Measurements from ENCODE around the gene CHST15.
"Not testable (repeated sequence)": the region's sequence is repeated elsewhere in the genome, so short reads cannot be mapped to it uniquely, and the experiment has no call there.

The CHST15 gene

DNA sequence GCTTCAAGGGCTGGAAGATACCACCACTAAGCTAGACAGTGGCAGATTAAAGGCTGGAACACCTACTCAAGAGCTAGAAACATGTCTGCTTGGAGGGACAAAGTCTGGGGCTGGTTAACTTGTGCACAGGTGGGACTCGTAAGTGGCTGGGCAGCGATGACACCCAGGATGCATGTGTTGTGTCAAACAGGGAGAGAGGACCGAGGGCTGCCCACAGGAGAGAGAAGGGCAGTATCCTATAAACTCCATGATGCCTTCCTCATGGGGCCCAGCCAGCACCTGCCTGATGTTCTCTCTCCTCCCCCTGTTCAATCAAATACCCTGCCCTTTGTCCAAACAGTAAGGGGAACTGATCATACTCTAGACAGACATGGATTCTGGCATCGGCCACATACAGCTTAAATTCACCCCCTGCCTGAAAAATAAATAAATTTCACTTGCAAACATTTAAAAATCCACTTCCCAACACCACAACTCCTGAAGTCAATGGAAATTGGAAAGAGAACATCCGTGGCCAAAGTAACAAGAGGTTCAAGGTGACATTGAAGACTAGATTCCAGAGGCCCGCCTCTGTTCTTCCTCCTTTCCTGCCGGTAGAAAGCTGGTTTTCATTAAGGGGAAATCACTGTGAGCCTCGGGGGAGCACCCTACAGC lies 50.6 kb downstream of the CHST15 start:
- no peak for DNase-seq

DNA sequence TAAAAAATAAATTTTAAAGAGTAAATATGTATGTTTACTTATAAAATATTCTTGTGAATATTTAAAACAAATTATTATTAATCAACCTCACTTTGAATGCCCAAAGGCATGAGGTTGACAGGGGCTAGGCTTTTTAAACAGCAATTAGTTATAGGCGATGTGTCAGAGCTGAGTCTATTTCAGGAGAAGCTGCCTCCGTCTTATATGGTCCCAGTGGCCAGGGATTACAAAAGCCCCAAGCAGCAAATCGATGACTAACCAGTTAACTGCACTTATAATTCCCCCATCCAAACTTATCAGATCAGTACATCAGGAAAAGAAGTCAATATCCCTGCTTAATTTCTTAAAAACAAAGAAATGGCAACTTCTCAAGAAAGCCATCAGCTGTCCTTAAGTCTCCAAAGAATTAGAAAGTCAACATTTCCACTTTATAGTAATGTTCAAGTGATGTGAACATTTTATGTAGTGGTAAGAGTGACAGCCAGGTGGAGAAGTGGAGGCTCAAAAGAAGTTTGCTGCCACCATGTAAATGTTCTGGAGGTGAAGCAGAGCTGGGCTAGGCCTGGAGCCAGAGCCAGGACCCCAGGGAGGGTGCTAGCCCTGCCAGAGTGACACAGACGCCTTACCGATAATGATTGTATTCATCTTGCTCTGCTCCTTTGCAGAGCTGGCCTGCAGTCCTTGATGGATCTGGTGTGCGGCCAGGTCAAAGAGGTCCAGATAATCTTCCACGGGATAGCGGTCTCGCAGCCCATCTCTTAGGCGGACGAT lies 51.5 kb downstream of the CHST15 start:
- peak; percentile 27 for DNase-seq

DNA sequence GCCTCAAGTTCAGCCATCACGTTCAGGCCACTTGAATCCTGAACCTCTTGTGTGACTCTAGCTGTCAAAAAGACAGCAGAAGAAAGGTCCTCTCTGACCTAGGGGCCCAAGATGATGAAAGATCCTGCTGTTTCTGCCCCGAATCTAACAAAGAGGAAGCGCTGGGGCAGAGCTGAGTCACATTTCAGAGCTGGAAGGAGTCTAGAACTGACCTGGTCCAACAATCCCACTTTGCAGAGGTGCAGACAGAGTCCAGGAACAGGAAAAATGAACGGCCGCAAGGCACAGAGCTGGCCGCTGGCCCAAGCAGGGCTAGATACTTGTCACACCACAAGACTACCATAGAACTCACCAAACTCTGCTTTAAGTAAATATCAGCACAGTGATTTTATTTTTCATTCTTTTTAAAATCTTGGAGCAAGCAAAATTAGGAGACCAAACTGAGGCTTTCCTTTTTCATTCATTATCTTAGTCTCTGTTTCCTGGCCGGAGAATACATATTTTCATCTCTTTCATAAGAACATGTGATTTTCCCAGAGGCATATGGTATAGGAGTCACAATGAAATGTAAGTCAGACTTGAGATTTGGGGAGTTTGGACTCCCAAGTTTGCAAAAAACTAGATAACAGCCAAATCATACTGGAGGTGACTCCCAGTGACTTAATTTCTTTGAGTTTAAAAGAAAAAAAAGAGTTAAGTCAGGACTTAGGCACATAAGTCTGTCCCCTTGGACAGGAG lies 52.8 kb downstream of the CHST15 start:
- no peak for DNase-seq

DNA sequence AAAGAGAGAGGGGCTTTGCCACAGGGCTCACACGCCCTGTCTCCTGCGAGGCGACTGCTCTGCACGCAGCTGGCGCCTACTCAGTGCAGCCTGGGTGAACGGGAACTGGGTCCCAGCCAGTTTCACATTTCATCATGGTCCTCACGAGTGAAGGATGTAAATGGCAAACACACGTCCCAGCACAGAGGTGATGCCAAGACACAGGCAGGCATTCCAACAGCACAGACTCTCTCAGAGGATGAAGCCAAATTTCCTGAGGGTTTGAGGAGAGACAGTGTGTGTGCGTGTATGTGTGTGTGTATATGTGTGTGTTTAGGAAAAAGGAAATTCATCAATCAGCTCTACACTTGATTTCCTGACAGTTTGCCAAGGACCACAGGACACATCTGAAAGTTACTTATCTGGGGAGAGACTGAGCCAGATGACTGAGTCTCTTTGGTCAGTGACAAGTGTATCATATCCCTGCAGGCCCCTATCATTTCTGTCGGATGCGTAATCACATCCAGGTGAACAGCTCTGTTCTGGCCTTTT lies 53.9 kb downstream of the CHST15 start:
- no peak for DNase-seq

DNA sequence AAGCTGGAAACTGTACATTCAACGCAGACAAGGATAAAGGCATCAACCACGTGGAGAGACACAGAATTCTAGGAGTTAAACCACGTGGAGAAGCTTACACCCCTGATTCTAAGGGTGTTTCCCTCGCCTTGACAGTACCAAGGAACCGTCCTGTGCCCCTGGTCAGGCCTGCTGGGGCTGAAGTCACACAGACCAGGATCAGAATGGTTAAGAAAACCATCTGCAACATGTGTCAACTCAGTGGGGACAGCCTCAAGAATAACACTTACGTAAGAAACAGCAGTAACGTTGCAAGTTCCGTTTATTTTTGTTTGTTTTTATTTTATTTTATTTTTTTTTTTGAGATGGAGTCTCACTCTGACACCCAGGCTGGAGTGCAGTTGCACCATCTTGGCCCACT lies 55.6 kb downstream of the CHST15 start:
- DNase-seq, result no peak

DNA sequence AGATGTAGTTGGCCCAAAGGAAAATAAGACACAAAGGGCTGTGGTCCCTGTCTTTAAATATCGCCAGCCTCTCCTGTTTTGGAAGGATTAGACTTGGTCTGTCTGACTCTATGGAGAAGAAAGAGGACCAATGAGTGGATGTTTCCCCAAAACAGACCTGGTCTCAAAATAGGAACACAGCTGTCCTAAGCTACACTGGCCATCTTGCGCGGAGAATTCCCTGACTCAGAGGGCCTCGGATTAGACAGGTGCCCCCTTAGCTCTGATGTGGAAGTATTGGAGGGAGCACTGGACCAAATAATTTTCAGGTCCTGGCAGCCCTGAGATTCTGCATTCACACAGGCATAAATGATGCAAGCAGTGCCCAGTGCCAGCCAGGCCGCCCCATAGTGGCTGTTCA lies 56.1 kb downstream of the CHST15 start:
- DNase-seq, result no peak

DNA sequence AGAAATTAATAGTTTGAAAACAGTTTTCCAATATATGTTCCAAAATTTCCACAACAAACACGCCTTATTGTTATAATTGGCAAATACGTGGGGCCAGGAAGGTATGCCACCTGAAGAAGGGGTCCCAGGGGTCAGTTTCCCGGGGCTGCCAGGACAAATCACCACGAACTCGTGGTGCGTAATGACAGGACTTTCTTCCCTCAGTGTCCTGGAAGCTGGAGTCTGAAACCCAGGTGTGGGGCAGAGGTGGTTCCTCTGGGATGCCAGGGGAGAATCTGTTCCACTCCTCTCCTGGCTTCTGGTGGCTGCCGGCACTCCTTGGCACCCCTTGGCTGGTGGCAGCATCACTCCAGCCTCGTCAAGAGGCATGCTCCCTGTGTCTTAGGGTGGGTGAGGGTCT lies 56.7 kb downstream of the CHST15 start:
- DNase-seq, result no peak

DNA sequence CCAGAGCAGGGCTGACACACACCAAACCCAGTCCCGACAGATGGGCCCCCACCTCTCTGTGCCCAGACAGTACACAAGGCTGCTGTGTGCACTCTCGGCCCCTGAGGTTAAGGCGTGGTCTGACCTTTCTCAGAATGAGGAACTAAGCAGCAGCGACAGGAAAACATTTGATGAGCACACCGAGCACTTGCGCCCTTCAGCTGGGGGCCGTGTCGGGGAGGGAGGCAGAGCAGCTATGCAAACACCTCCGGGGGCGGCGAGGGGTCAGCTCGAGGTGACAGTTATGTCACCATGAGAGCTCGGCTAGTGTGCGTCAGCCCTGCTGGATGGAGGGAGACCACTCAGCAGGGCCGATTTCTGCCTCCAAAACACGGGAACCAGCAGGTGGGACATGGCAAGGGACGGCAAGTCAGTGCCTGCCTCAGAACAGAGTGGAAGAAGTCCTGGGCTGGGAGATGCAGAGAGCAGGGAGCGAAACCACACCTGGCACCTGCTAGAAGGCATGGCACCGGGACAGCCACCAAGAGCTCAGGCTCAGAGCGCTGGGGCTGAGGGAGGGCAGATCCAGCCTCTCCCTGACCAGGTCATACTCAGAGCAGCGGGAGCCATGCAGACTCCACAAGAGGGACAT lies 57.4 kb downstream of the CHST15 start:
- DNase-seq, result no peak

DNA sequence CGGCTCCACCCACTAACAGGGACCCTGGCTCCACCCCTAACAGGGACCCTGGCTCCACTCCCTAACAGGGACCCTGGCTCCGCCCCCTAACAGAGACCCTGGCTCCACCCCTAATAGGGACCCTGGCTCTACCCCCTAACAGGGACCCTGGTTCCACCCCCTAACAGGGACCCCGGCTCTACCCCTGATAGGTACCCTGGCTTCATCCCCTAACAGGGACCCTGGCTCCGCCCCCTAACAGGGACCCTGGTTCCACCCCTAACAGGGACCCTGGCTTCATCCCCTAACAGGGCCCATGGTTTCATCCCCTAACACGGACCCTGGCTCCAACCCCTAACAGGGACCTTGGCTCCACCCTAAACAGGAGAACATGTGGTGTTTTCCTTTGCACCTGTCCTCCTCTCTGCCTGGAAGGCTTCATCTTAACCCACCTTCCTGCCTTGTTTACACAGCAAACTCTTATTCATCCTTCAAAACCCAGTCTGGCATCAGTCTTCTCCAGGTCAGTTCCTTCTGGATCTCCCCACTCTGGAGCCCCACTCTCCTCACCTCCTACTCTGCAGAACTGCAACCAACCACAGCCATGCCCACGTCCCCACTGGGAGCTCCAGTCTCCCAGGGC lies 58.0 kb downstream of the CHST15 start:
- DNase-seq, result no peak

DNA sequence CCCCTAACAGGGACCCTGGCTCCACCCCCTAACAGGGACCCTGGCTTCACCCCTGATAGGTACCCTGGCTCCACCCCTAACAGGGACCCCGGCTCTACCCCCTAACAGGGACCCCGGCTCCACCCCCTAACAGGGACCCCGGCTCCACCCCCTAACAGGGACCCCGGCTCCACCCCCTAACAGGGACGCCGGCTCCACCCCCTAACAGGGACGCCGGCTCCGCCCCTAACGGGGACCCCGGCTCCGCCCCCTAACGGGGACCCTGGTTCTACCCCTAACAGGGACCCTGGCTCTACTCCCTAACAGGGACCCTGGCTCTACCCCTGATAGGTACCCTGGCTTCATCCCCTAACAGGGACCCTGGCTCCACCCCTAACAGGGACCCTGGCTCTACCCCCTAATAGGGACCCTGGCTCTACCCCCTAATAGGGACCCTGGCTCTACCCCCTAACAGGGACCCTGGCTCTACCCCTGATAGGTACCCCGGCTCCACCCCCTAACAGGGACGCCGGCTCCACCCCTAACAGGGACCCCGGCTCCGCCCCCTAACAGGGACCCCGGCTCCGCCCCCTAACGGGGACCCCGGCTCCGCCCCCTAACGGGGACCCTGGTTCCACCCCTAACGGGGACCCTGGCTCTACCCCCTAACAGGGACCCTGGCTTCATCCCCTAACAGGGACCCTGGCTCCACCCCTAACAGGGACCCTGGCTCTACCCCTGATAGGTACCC lies 58.7 kb downstream of the CHST15 start:
- not testable (repeated sequence) for DNase-seq

DNA sequence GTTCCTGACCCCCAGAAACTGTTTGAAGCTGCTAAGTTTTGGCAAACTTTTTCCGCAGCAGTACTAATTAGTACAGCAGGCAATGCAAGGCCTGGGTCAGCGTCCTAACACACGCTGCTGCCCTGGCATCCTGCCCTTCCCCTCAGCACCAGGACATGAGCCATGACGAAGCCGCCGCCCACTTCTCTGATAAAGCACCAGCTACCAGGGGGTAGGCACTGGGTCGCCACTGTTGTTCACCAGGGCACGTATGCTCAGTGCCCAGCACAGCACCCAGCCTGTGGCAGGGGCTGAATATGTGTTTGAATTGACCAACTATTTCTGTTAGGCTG lies 59.5 kb downstream of the CHST15 start:
- no peak for DNase-seq

DNA sequence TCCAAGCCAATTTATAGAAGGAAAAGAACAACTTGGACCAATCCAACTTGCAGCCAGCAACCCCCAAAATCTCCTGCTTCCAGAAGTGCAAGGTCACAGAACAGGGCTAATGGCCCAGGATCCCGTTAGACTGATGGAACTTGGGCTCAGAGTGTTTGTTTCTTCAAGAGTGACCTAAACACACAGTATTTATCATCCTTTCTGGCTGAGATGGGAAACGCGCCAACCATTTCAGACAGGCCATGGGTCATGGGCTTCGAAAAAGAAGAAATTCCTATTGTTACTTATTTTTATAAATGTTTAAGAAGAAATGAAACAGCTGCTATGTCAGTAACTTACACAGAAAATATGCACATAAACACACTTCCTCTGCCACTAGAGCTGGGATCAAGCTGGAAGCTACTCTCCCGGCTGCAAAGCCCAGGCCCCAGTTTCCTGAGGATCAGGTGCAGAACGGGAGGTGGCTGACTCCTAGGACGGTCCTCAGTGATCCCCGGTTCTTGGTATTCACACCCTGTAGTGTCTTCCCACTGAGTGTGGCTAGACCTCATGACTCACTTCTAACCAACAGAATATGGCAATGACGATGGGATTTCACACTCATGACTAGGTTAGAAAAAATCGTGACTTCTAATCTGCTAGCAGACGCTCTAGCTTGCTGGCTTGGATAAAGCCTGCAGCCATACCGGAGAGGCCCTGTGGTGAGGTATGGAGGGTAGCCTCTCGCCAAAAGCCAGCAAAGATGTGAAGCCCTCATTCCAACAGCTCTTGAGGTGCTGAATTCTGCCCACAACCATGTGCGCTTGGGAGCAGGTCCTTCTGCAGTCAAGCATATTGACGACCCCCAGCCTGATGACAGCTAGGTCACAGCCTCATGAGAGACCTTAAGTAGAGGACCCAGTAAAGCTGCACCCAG lies 60.2 kb downstream of the CHST15 start:
- peak; percentile 64 for DNase-seq

DNA sequence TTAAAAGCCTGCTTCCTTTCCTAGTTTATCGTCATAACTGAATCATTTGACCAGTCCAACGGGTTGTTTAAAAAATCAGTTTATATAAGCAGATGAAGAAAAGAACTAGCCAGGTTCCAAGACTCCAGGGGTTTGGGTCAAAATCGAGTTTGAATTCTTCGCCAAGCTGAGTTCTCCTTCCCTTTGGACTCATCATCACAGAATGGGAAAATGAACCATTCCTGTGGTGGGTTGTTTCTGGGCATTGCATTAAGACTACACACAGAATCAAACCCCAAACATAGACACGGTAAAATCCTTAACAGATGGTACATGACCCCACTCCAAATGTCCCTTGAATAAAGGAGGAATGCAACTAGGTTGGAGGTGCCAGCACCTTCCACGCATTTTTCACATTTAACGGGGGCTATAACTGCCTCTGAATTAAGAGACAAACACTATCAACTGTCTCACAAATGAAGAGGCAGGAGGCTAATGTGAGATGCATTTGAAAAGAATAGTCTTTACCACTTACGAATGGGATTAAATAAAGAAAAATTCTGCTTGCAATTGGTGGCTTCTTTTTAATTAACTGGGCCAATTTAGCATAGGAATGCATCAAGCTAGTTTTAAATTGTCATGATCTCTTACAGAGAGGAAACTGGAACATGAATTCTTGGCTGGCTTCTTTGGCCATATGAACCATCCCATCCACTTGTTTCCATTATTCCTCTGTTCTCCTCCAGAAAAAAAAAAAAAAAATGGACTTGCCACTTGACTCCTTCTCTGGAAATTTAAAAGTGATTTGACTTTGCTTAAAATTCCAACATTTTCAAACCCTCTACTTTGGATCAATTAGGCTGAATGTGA lies 61.1 kb downstream of the CHST15 start:
- no peak for DNase-seq

DNA sequence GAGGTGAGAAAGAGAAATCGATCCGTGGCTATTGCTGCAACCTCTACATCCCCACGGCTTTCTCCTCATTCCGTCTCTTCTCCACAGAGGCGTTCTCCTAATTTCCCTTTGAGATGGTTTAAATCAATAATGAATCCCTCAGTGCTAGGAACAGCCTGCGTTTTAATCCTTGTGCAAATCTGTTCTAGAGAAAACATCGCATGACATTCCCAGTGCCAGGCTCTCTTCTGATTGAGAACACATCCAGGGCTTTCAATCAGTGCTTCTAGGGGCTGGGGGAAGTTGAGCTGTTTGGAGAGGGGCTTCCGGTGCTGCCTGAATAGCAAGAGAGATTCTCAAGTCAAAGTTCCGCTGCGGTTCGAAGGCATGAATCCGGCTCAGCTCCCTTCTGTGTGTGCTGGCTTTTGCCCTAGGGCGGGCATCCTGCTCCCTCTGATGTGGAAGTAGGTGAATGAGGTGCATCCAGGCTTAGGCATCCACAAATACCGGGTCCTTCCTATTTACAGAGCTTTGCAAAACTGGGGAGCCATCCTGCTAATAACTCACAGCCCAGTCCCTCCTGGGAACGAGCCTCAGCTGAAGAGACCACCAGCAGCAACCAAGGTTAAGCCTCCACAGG lies 62.8 kb downstream of the CHST15 start:
- no peak for DNase-seq

DNA sequence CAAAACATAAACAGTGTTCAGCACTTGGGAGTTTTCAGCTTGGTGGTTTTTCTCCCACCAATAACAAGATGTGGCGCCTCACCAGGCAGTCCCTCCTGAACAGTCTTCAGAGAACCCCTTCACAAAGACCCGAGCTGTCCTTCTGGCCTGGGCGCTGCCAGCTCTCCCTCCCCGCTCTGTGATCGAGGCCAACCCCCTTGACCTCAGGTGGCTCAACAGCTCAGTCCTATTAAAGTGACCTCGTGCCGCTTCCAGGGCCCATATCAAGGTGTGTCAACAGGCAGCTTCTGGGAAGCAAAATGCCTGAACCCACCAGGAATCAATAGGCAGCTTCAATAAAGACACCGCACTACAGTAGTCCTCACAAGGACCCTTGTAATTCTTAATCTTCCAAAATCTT lies 63.3 kb downstream of the CHST15 start:
- no peak for DNase-seq

DNA sequence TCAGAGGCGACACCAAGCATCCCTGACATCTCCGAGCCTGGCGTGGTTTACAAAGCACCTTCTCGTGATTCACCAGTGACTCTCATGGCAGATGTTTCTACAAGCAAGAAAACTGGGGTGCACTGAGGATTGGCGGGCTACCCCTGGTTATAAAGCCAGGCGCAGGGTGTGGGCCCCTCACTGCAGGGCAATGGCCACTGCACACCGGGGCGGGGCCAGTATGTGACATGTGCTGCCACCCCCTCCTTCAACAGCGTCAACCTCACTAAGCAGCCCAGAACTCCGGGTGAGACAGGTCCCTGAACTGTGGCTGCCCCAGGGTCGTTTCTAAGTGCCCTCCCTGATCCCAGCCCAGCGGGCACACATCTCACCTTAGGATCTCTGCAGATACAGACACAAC lies 63.8 kb downstream of the CHST15 start:
- DNase-seq, result no peak

DNA sequence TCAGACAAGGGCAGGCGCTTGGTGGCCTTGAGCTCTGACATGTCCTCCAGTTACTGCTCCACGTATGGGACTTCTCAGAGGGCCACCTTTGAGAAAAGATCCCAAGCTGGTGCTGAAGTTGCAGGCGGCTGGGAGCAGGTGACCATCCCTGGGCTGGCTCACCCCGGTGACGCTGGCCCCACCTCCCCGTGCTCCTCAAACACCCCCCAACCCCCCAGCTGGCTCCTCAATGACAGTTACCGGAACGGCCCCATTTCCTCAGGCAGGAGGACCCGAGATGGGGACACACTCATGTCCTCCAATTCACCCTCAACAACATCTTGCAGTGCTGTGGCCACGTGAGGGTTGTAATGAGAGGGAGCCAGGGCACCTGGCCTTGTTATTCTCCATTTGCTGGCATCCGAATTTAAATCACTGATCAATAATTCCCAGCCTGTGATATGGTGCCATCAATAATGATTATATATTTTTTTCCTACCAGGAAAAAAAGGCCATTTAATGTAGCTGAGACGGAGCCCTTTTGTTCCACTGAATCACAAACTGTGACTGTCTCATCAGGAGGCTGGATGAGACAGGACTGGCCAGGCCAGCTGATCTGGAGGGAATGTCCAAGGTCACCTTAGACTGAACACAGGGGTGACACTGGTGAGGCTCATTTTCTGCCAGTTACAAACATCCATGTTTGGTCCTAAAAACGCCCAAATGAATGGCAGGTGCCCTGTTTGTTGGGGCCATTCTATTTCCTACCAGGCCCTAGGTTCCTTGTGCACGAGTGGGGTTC lies 64.5 kb downstream of the CHST15 start:
- DNase-seq, result no peak

DNA sequence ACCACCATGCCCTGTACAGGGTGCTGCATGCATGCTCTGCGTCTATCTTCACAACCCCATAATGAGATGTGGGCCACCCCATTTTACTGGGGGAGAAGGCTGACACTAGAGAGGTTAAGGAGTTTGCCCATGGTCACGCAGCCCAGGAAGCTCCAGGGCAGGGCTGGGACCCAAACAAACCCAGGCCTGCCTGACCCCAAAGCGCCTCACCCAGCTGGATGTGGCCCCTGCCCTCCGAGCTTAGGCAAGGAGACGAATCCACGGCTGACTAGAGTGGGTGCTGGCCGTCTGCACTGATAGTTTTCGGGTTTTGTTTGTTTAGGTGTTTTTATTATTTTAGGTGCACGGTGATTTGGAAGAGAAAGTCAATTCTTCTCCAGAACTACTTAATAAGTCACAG lies 65.7 kb downstream of the CHST15 start:
- no peak for DNase-seq
